PC-3 (cell line): ENCODE results near the gene TBXAS1. TPM values are rescaled to one million over a fixed set of nuclear protein-coding genes. Genes with fewer than 3 reads are reported as not detected.
A peak's percentile ranks its signal among the peaks of the same experiment; 100 is the strongest.

ENCODE experiments used
- ATAC-seq: fragments of 200-7000 bp; cut with Tn5 transposase; 2 replicates; pipeline ENCODE4 v1.9.1; 2020; ENCODE audit warnings: mild to moderate bottlenecking, moderate library complexity
- BruUV-seq: library from RNA; stranded (reverse); fragments of 400-500 nt; replicated peaks from 2 replicates; lab custom pipeline; 2021; lab: Mats Ljungman, UMichigan
- CTCF ChIA-PET: fragments of 300-600 bp; sonication (Branson Sonifier 250); formaldehyde crosslinking; loops from one replicate; lab custom pipeline; 2022; ENCODE audit warnings: antibody characterized with exemption; lab: Charles Lee
- POLR2A ChIA-PET: fragments of 300-600 bp; sonication (Branson Sonifier 250); formaldehyde crosslinking; loops from one replicate; lab custom pipeline; 2022; ENCODE audit warnings: antibody characterized with exemption; ENCODE audit not compliant: unreplicated experiment; lab: Charles Lee
- DNase-seq: peaks from one replicate; pipeline ENCODE4 v3.0.0-alpha.2; 2015
- H2AFZ ChIP-seq: fragments of 300-600 bp; sonication (generic); 2 replicates; pipeline ENCODE4 v1.6.0; 2016; ENCODE audit warnings: antibody characterized with exemption, low read length
- H3F3A ChIP-seq: fragments of 300-600 bp; sonication (generic); one replicate; pipeline ENCODE4 v1.6.0; 2017; ENCODE audit warnings: antibody characterized with exemption, low read length, control low read depth, mild to moderate bottlenecking; ENCODE audit not compliant: unreplicated experiment
- H3K27ac ChIP-seq: fragments of 300-600 bp; sonication (generic); 2 replicates; pipeline ENCODE4 v1.5.1; 2016; ENCODE audit warnings: mild to moderate bottlenecking, low read length
- H3K27me3 ChIP-seq: fragments of 300-600 bp; sonication (generic); 2 replicates; pipeline ENCODE4 v1.6.1; 2016; ENCODE audit warnings: low read length, mixed read lengths
- H3K36me3 ChIP-seq: fragments of 300-600 bp; sonication (generic); 2 replicates; pipeline ENCODE4 v1.6.1; 2016; ENCODE audit warnings: low read depth, mixed run types, low read length, mixed read lengths
- H3K4me1 ChIP-seq: fragments of 300-600 bp; sonication (generic); 2 replicates; pipeline ENCODE4 v1.5.1; 2016; ENCODE audit warnings: low read length; ENCODE audit not compliant: insufficient read depth
- H3K4me2 ChIP-seq: fragments of 300-600 bp; sonication (generic); 2 replicates; pipeline ENCODE4 v1.6.0; 2016; ENCODE audit warnings: low read length
- H3K4me3 ChIP-seq: fragments of 300-600 bp; sonication (generic); 2 replicates; pipeline ENCODE4 v1.5.1; 2016; ENCODE audit warnings: mild to moderate bottlenecking, low read length, mixed read lengths
- H3K79me2 ChIP-seq: fragments of 300-600 bp; sonication (generic); 2 replicates; pipeline ENCODE4 v1.6.1; 2017; ENCODE audit warnings: low read length, mixed read lengths
- H3K9ac ChIP-seq: fragments of 300-600 bp; sonication (generic); 2 replicates; pipeline ENCODE4 v1.6.0; 2016; ENCODE audit warnings: mild to moderate bottlenecking, low read length
- H3K9me2 ChIP-seq: fragments of 300-600 bp; sonication (generic); replicated peaks from 2 replicates; pipeline ENCODE4 v1.6.1; 2016; ENCODE audit warnings: mixed run types, low read length, mixed read lengths
- H3K9me3 ChIP-seq: fragments of 300-600 bp; sonication (generic); 2 replicates; pipeline ENCODE4 v1.6.1; 2016; ENCODE audit warnings: low read length, mixed read lengths
- H4K20me1 ChIP-seq: fragments of 300-600 bp; sonication (generic); 2 replicates; pipeline ENCODE4 v1.6.1; 2016; ENCODE audit warnings: low read length, mixed read lengths
- EZH2 ChIP-seq: fragments of 300-600 bp; sonication (generic); IDR thresholded peaks from one replicate; pipeline ENCODE4 v1.6.1; 2017; ENCODE audit warnings: antibody characterized with exemption, mild to moderate bottlenecking, low read length; ENCODE audit not compliant: unreplicated experiment
- EZH2phosphoT487 ChIP-seq: fragments of 300-600 bp; sonication (generic); IDR thresholded peaks from 2 replicates; pipeline ENCODE4 v1.6.1; 2018; ENCODE audit warnings: mild to moderate bottlenecking, antibody characterized with exemption, low read length, borderline replicate concordance
- intact Hi-C: fragments of 100-400 bp; cut with micrococcal nuclease; formaldehyde crosslinking; loops from 2 replicates; pipeline ENCODE4 v1.9.0; 2023
- total RNA-seq: library from RNA; depleted of rRNA; stranded (reverse); fragments of >200 nt; gene quantifications from 2 replicates; pipeline ENCODE4 v1.2.3, GENCODE V29; 2014
- TF ChIP-seq, protein P1 (sequence below): fragments of 300-600 bp; sonication (generic); conservative IDR thresholded peaks from 2 replicates; pipeline ENCODE4 v1.5.1; 2017; ENCODE audit warnings: antibody characterized with exemption, low read depth, mild to moderate bottlenecking, low read length

Gene TBXAS1
- total RNA-seq, 1 experiment from 2014 or later: 21.8 TPM

DNA sequence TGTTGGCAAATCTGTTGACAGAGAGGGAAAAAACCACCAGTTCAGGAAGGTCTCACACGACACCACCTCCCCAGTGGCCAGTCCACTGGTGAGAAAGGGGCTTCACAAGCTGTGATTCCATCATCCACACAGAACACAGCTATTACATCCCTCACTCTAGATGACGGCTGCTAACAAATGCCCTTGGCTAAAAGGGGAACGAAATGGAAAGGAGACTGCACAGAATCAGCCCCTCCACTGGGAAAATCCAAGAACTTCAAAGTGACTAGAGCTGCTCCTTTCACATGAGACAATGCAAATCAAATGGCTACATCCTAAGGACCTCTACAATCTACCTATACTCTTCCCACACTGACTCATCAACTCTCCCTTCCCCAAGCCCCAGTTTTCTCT is 228.1 kb downstream of the TBXAS1 start:
- Histone ChIP-seq H2AFZ (no peak overlapping the region), H3F3A (peaks cover 7% of the 10 kb centered on the region), H3K4me3 (no peak overlapping the region), H4K20me1 (no peaks in the 10 kb centered on the region), H3K9me2 (no peaks in the 10 kb centered on the region), H3K4me1 (peaks cover 33% of the 10 kb centered on the region), H3K27me3 (no peaks in the 10 kb centered on the region), H3K27ac (no peak overlapping the region), H3K9me3 (no peaks in the 10 kb centered on the region), H3K36me3 (peaks cover 14% of the 10 kb centered on the region), H3K79me2 (peaks cover 40% of the 10 kb centered on the region), H3K9ac (no peak overlapping the region), H3K4me2 (no peak overlapping the region)
- no peak for DNase-seq
- POLR2A ChIA-PET: no interaction called here
- no peak for ATAC-seq
- intact Hi-C loops: no loop called here
- TF ChIP-seq, protein P1, sequence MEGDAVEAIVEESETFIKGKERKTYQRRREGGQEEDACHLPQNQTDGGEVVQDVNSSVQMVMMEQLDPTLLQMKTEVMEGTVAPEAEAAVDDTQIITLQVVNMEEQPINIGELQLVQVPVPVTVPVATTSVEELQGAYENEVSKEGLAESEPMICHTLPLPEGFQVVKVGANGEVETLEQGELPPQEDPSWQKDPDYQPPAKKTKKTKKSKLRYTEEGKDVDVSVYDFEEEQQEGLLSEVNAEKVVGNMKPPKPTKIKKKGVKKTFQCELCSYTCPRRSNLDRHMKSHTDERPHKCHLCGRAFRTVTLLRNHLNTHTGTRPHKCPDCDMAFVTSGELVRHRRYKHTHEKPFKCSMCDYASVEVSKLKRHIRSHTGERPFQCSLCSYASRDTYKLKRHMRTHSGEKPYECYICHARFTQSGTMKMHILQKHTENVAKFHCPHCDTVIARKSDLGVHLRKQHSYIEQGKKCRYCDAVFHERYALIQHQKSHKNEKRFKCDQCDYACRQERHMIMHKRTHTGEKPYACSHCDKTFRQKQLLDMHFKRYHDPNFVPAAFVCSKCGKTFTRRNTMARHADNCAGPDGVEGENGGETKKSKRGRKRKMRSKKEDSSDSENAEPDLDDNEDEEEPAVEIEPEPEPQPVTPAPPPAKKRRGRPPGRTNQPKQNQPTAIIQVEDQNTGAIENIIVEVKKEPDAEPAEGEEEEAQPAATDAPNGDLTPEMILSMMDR: no peak
- TF ChIP-seq EZH2phosphoT487 (no peak), EZH2 (no peak)
- BruUV-seq: no TSS peak
- CTCF ChIA-PET: no interaction called here

DNA sequence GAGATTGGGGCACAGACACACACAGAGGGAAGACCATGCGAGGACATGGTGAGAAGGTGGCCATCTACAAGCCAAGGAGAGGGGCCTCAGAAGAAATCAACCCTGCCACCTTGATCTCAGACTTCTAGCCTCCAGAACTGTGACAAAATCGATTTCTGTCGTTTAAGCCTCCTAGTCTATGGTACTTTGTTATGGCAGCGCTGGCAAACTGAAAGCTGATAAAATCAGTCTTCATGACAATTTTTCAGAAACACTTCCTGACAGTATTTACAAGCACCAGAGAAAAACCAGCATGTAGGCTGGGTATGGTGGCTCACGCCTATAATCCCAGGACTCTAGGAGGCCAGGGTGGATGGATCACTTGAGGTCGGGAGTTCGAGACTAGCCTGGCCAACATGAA is 229.5 kb downstream of the TBXAS1 start:
- BruUV-seq: no TSS peak
- DNase-seq: no peak
- Histone ChIP-seq H3K4me3 (no peak overlapping the region), H3F3A (peaks cover 7% of the 10 kb centered on the region), H3K4me2 (no peak overlapping the region), H3K4me1 (peaks cover 37% of the 10 kb centered on the region), H4K20me1 (no peaks in the 10 kb centered on the region), H3K9me3 (no peaks in the 10 kb centered on the region), H3K9me2 (no peaks in the 10 kb centered on the region), H3K27me3 (no peaks in the 10 kb centered on the region), H3K9ac (no peak overlapping the region), H3K27ac (peak overlapping the region; percentile 95; the same call in 1 of the 2 replicates), H3K79me2 (peaks cover 48% of the 10 kb centered on the region), H2AFZ (no peak overlapping the region), H3K36me3 (peaks cover 14% of the 10 kb centered on the region)
- TF ChIP-seq, protein P1: no peak
- TF ChIP-seq EZH2phosphoT487 (no peak), EZH2 (no peak)
- ChIA-PET CTCF (interaction anchor here (0.6 kb wide), 1 partner anchor 119 kb away, joined by 4 read pairs; no protein-coding TSS in a partner anchor), POLR2A (interaction anchor here (0.6 kb wide), 1 partner anchor 379 kb away, joined by 3 read pairs; no protein-coding TSS in a partner anchor)
- intact Hi-C loops: loop anchor here (2.0 kb wide), 2 partner anchors 54 to 116 kb away; no protein-coding TSS in a partner anchor
- ATAC-seq: no peak
